Pancreas (tissue), 10 donors: ENCODE data around the gene PRRC1. TPM values are rescaled to one million over a fixed set of nuclear protein-coding genes. Genes with fewer than 3 reads are reported as not detected.

Source experiments
- ATAC-seq, 4 donors: fragments of 200-7000 bp; cut with Tn5 transposase; one replicate each; pipeline versions ENCODE4 v1.8.0 to v1.9.1; 2020; ENCODE audit warnings: mild to moderate bottlenecking in 4 of 4, moderate library complexity in 4 of 4
- DNase-seq, 6 donors: peaks; one replicate each; pipeline ENCODE4 v3.0.0-alpha.2; 2020
- FAIRE-seq: peaks from 2 replicates; lab custom pipeline; 2012; peaks lifted over from hg19 to GRCh38; lab: Jason Lieb, UNC
- H3K27ac ChIP-seq, 4 donors: fragments of 200-600 bp; sonication (generic); 1 replicate in 3 of 4; 2 replicates in 1 of 4; pipeline versions ENCODE4 v1.5.0 to v1.8.0; 2020
- H3K27me3 ChIP-seq, 4 donors: fragments of 200-600 bp; one replicate each; pipeline ENCODE4 v1.8.0; 2021
- H3K36me3 ChIP-seq, 3 donors: fragments of 200-600 bp; sonication (generic) in 1 of 3; one replicate each; pipeline versions ENCODE4 v1.5.0 to v1.8.0; 2020 to 2021
- H3K4me1 ChIP-seq, 3 donors: fragments of 200-600 bp; one replicate each; pipeline ENCODE4 v1.8.0; 2021
- H3K4me3 ChIP-seq, 4 donors: fragments of 200-600 bp; sonication (generic) in 2 of 4; one replicate each; pipeline versions ENCODE4 v1.5.0 to v1.8.0; 2020 to 2021
- H3K9me3 ChIP-seq, 4 donors: fragments of 200-600 bp; one replicate each; pipeline ENCODE4 v1.8.0; 2021
- CTCF ChIP-seq, 4 donors: fragments of 200-600 bp; sonication (generic) in 3 of 4; IDR thresholded peaks; one replicate each; pipeline versions ENCODE4 v1.5.0 to v1.8.0; 2021; ENCODE audit warnings: antibody characterized with exemption in 4 of 4
- WGBS, 2 donors: extraction: QIAGEN DNeasy Blood & Tissue Kit; methylation state at CpG; one replicate each; pipeline ENCODE4 v1.1.7; 2013; 5-methylcytosine and 5-hydroxymethylcytosine counted together
- intact Hi-C, 3 donors: fragments of 100-400 bp; cut with DNase I; formaldehyde crosslinking; loops; one replicate each; pipeline versions ENCODE4 v1.11.1 to v1.14.2; 2022
- polyA plus RNA-seq, 2 donors: library from polyadenylated mRNA; stranded (reverse); fragments of 200-250 nt; gene quantifications; one replicate each; pipeline ENCODE4 v1.2.3, GENCODE V29; 2013
- total RNA-seq, 6 donors: library from RNA; stranded (reverse); fragmentation: NEBNext Ultra II Directional in 4 of 6; extraction: Animal tissue kit (Norgen Biotek cat#: 25700) in 4 of 6; gene quantifications; one replicate each; pipeline versions ENCODE4 v1.2.1 to v1.2.4, GENCODE V29; 2021 to 2023
- donor health status: healthy with polysubstance abuse.
- donor health status: DM: no; HTN: no; CAD: no; lungs with moderate emphysema.
- donor health status: DM: no; HTN: no; CAD: no.
- donor health status: control.
- donor health status: control.
- donor health status: Bipolar disorder and iron deficiency.
- donor health status: DM: yes; HTN: yes; CAD: no.
- donor health status: DM: no; HTN: no; CAD: no.
- donor health status: DM: no; HTN: no; CAD: no.
- donor health status: DM: yes; HTN: yes; CAD: no.

Gene PRRC1
- total and polyA plus RNA-seq, 8 donors = 17.7 to 46.7 (median 30.7) TPM

DNA sequence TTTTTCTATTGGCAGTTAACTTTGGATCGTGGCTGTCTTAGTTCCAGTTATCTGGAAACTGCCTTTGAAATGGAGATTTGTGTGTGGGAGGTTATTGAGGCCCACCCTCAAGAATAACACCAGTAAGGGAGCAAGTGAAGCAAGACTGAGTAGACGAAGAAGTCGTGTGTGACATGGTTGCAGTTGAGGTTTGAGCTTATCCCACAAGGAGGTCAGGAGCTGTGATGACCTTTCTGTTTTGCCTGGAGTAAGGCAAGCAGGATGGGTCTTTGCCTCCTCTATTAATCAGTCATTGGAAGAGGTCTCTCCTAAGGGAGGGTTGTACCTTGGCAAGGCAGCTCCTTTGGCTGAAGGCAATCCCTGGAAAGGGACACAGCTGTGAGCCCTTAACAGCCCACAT, 81.9 kb downstream of the PRRC1 start:
- 84 to 92% methylated on average over 3 of the region's 3 CpGs for WGBS, 2 donors
- ATAC-seq (peak in 2 of 4 donors; percentile 14 to 41), FAIRE-seq (no peak), DNase-seq (no peak)
- H3K27me3 ChIP-seq = no peaks in the 10 kb centered on the region
- H3K9me3 ChIP-seq = no peaks in the 10 kb centered on the region
- H3K4me3 ChIP-seq = no peak overlapping the region
- intact Hi-C loops = no loop called here
- H3K4me1 ChIP-seq = no peaks in the 10 kb centered on the region
- TF ChIP-seq CTCF (IDR thresholded peaks at IDR 0.05) = no peak
- H3K27ac ChIP-seq = no peak overlapping the region
- H3K36me3 ChIP-seq = no peaks in the 10 kb centered on the region

DNA sequence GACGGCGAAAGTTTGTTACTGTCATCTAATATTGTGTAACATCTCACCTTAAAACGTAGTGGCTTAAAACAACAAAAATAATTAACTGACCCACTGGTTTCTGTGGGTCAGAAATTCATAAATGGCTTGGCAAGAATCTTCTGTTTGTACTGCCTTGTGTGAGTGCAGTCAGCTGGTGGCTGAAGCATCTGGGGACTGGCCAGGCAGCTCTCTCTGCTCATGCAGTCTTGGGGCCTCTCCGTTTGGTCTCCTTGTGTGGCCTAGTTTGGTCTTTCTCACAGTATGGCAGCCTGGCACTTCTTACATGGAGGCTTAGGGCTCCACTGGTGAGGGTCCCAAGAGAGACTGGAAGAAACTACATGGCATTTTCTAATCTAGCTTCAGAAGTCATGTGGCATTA, 82.4 kb downstream of the PRRC1 start:
- WGBS, 2 donors = 43% methylated on average over 4 of the region's 4 CpGs
- H3K27ac ChIP-seq = no peak overlapping the region
- no peaks in the 10 kb centered on the region for H3K27me3 ChIP-seq
- H3K4me3 ChIP-seq = no peak overlapping the region
- H3K36me3 ChIP-seq = no peaks in the 10 kb centered on the region
- intact Hi-C loops = no loop called here
- DNase-seq (peak in 1 of 6 donors; percentile 14), ATAC-seq (peak in 2 of 4 donors; percentile 71 to 78), FAIRE-seq (no peak)
- H3K4me1 ChIP-seq = no peaks in the 10 kb centered on the region
- TF ChIP-seq CTCF (IDR thresholded peaks at IDR 0.05) = no peak
- H3K9me3 ChIP-seq = no peaks in the 10 kb centered on the region

GRCh38 chr5:127601111-127601510, 83.7 kb downstream of the PRRC1 start:
- H3K27ac ChIP-seq = no peak overlapping the region
- no peak overlapping the region for H3K4me3 ChIP-seq
- no peaks in the 10 kb centered on the region for H3K4me1 ChIP-seq
- DNase-seq (no peak), ATAC-seq (no peak), FAIRE-seq (peak; percentile 67)
- WGBS, 2 donors = 85 to 98% methylated on average over 1 of the region's 1 CpG
- no peaks in the 10 kb centered on the region for H3K36me3 ChIP-seq
- TF ChIP-seq CTCF (IDR thresholded peaks at IDR 0.05) = no peak
- H3K27me3 ChIP-seq = no peaks in the 10 kb centered on the region
- intact Hi-C loops = no loop called here
- H3K9me3 ChIP-seq = no peaks in the 10 kb centered on the region

DNA sequence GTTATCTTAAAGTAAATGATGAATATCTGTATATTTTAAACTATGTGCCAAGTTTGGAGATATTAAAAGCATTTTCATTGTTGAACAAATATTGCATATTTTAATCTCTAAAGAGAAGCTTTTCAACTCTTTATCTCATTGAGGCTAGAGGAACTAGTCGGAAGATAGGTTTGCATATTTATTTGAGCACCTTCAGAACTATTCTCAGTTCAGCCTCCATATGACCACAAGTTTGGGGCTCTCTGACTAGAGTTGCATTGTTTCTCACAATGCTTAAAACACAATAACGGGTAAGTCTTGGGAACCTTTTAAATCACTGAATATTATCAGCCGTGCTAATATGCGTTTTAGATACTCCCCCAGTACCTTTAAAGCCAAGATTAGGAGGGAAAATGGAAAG, 84.2 kb downstream of the PRRC1 start:
- no peaks in the 10 kb centered on the region for H3K9me3 ChIP-seq
- no peak for DNase-seq
- FAIRE-seq = no peak
- H3K27me3 ChIP-seq = no peaks in the 10 kb centered on the region
- H3K36me3 ChIP-seq = no peaks in the 10 kb centered on the region
- H3K4me1 ChIP-seq = no peaks in the 10 kb centered on the region
- WGBS, 2 donors = 66 to 76% methylated on average over 4 of the region's 4 CpGs
- intact Hi-C loops = no loop called here
- no peak for ATAC-seq
- no peak overlapping the region for H3K4me3 ChIP-seq
- no peak overlapping the region for H3K27ac ChIP-seq
- no peak for TF ChIP-seq CTCF (IDR thresholded peaks at IDR 0.05)

- H3K36me3 ChIP-seq = no peaks in the 10 kb centered on the region
- H3K4me1 ChIP-seq = no peaks in the 10 kb centered on the region
- ATAC-seq (no peak), DNase-seq (no peak), FAIRE-seq (no peak)
- H3K27ac ChIP-seq = no peak overlapping the region
- no peak for TF ChIP-seq CTCF (IDR thresholded peaks at IDR 0.05)
- H3K27me3 ChIP-seq = no peaks in the 10 kb centered on the region
- intact Hi-C loops = no loop called here
- H3K4me3 ChIP-seq = no peak overlapping the region
- no peaks in the 10 kb centered on the region for H3K9me3 ChIP-seq
- 96 to 98% methylated on average over 3 of the region's 3 CpGs for WGBS, 2 donors
Measured at GRCh38 chr5:127602481-127602880, 85.0 kb downstream of the PRRC1 start.
